HepG2 (cell line): ENCODE data around the gene QKI. TPM values are rescaled to one million over a fixed set of nuclear protein-coding genes. Genes with fewer than 3 reads are reported as not detected.

ENCODE experiments used
- AHDC1 ChIP-seq: sonication (generic); formaldehyde crosslinking; IDR thresholded peaks from 2 replicates; pipeline ENCODE4 v1.5.1; 2020; ENCODE audit warnings: mild to moderate bottlenecking, missing genetic modification reagents, borderline replicate concordance
- ARID4A ChIP-seq: sonication (generic); formaldehyde crosslinking; IDR thresholded peaks from 2 replicates; pipeline ENCODE4 v1.5.0; 2020; ENCODE audit warnings: mild to moderate bottlenecking, missing genetic modification reagents, borderline replicate concordance
- CHD2 ChIP-seq: IDR thresholded peaks from 2 replicates; pipeline ENCODE4 v1.6.1; 2011; ENCODE audit warnings: low read depth, low read length, improper control_type of control experiment
- CSRNP2 ChIP-seq: sonication (generic); formaldehyde crosslinking; conservative IDR thresholded peaks from 2 replicates; pipeline ENCODE4 v1.8.0; 2022; ENCODE audit warnings: low read depth, missing genetic modification reagents
- ELF4 ChIP-seq: sonication (generic); formaldehyde crosslinking; IDR thresholded peaks from 2 replicates; pipeline ENCODE4 v1.5.0; 2020; ENCODE audit warnings: missing genetic modification reagents, mild to moderate bottlenecking, moderate library complexity, borderline replicate concordance
- GATAD2A ChIP-seq: IDR thresholded peaks from 2 replicates; pipeline ENCODE4 v1.6.1; 2016
- MEF2D ChIP-seq: sonication (generic); formaldehyde crosslinking; IDR thresholded peaks from 2 replicates; pipeline ENCODE4 v1.5.1; 2020; ENCODE audit warnings: mild to moderate bottlenecking, missing genetic modification reagents
- NCOA2 ChIP-seq: sonication (generic); formaldehyde crosslinking; IDR thresholded peaks from 2 replicates; pipeline ENCODE4 v1.8.0; 2022; ENCODE audit warnings: inconsistent platforms
- NFKBIZ ChIP-seq: IDR thresholded peaks from 2 replicates; pipeline ENCODE4 v1.6.1; 2018; ENCODE audit warnings: missing genetic modification reagents, missing compliant biosample characterization
- RBFOX2 ChIP-seq: fragments of 200-400 bp; formaldehyde crosslinking; IDR thresholded peaks from 2 replicates; pipeline ENCODE4 v1.6.1; 2017; ENCODE audit warnings: low read depth, mild to moderate bottlenecking, low read length
- ZNF180 ChIP-seq: sonication (generic); formaldehyde crosslinking; IDR thresholded peaks from 2 replicates; pipeline ENCODE4 v1.4.0; 2020; ENCODE audit warnings: low read depth, missing genetic modification reagents, borderline replicate concordance
- ZNF44 ChIP-seq: sonication (generic); formaldehyde crosslinking; IDR thresholded peaks from 2 replicates; pipeline ENCODE4 v1.5.1; 2020; ENCODE audit warnings: mild to moderate bottlenecking, missing genetic modification reagents
- ZNF513 ChIP-seq: sonication (generic); formaldehyde crosslinking; conservative IDR thresholded peaks from 2 replicates; pipeline ENCODE4 v1.5.0; 2020; ENCODE audit warnings: missing genetic modification reagents
- ZNF546 ChIP-seq: sonication (generic); formaldehyde crosslinking; conservative IDR thresholded peaks from 2 replicates; pipeline ENCODE4 v1.8.1; 2023; ENCODE audit warnings: mild to moderate bottlenecking, missing genetic modification reagents
- ZNF766 ChIP-seq: sonication (generic); formaldehyde crosslinking; IDR thresholded peaks from 2 replicates; pipeline ENCODE4 v1.5.0; 2020; ENCODE audit warnings: missing genetic modification reagents, borderline replicate concordance
- ZNF781 ChIP-seq: sonication (generic); formaldehyde crosslinking; IDR thresholded peaks from 2 replicates; pipeline ENCODE4 v1.5.1; 2020; ENCODE audit warnings: borderline replicate concordance, mild to moderate bottlenecking, missing genetic modification reagents; ENCODE audit errors: not compliant biosample characterization
- polyA plus RNA-seq, 8 experiments: library from polyadenylated mRNA; depleted of rRNA in 3 of 8; stranded (reverse) in 7 of 8; unstranded in 1 of 8; fragments of >200 nt; fragmentation: Illumina TruSeq in 4 of 8; extraction: Trizol in 4 of 8; gene quantifications; 2 replicates each; pipeline versions ENCODE4 v1.2.1 to v1.2.3, GENCODE V29; 2011 to 2016; ENCODE audit warnings: low read depth in 4 of 8, missing spikeins in 1 of 8, mixed read lengths in 1 of 8; ENCODE audit not compliant: insufficient read depth in 1 of 8
- total RNA-seq, 5 experiments: library from RNA; depleted of rRNA; stranded (reverse); fragments of >200 nt; fragmentation: Illumina TruSeq; extraction: Trizol; gene quantifications; 2 replicates each; pipeline ENCODE4 v1.2.3, GENCODE V29; 2016; ENCODE audit warnings: low read depth in 1 of 5

The QKI gene
- total and polyA plus RNA-seq, 2 of the 13 experiments (the other 11 are each of a cell fraction or from before 2014, with no cell fraction given) = 136 to 137 TPM

GRCh38 chr6:163416557-163417253 is 2.2 kb downstream of the QKI start (continued):
- TF ChIP-seq ARID4A (0 out of 2 replicates have a peak, but pooled peaks have one; percentile 12), ZNF546 (no peak), ZNF766 (CRISPR knock-in tag) (no peak), ZNF781 (no peak), ZNF513 (CRISPR knock-in tag) (no peak), MEF2D (CRISPR knock-in tag) (no peak), CSRNP2 (CRISPR knock-in tag) (no peak), ZNF180 (CRISPR knock-in tag) (no peak), GATAD2A (CRISPR knock-in tag) (peak; percentile 30), AHDC1 (CRISPR knock-in tag) (no peak; the same call in 1 of the 2 replicates), NCOA2 (CRISPR knock-in tag) (no peak), ZNF44 (no peak), CHD2 (no peak), RBFOX2 (peak; percentile 45; the same call in 1 of the 2 replicates), ELF4 (peak; percentile 58; the same call in 1 of the 2 replicates), NFKBIZ (no peak)
